ENCODE data around the gene CFAP221.

Gene CFAP221

GRCh38 chr2:119590873-119591272 is 46.6 kb downstream of the CFAP221 start:
- no peak for TF ChIP-seq CTCF (IDR thresholded peaks at IDR 0.05; ENCODE audit: control insufficient read depth, insufficient read depth, low read depth, low read length, missing control alignments)
- H3K4me3 ChIP-seq (ENCODE audit: control insufficient read depth, low read depth, low read length): no peak overlapping the region
- no peak for DNase-seq (ENCODE audit: low read depth)

DNA sequence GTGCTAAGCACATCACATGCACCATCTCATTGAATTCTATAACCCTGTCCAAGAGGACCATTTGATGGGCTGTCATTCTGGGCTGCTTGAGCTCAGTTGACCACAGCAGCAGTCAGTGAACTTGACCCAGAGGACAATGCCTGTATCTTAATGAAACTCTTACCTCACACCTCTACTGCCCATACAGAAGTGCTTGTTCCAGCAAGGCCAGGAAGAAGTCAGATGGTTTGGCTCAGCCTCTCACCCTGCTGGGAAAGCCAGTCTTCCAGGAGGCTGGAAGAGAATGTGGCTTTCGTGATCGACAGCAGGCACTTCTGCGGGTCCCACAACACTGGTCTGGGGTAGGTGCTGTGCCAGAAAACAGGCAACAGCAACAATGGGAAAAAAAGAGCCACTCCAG is 47.3 kb downstream of the CFAP221 start:
- H3K4me3 ChIP-seq (ENCODE audit: control insufficient read depth, low read depth, low read length): no peak overlapping the region
- DNase-seq (ENCODE audit: low read depth): no peak
- TF ChIP-seq CTCF (IDR thresholded peaks at IDR 0.05; ENCODE audit: control insufficient read depth, insufficient read depth, low read depth, low read length, missing control alignments): no peak

DNA sequence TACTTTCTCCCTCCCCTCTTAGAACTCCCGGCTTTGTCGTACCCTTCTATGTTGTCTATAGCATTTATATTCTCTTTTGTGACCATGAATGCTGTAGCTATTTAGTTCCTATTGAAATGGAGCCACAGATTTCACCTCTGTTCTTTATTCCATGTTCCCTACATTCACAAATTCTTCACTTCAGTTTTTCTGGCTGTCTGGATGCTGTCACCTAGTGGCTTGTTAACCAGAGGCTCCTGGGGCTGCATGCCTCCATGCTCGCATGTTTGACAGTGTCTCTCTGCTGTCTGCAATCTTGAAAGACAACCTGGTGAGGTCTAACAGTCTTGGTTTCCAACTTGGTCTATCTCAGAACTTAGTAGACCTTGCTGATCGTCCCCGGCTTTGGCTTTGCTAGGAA is 48.2 kb downstream of the CFAP221 start:
- H3K4me3 ChIP-seq (ENCODE audit: control insufficient read depth, low read depth, low read length): no peak overlapping the region
- no peak for TF ChIP-seq CTCF (IDR thresholded peaks at IDR 0.05; ENCODE audit: control insufficient read depth, insufficient read depth, low read depth, low read length, missing control alignments)
- DNase-seq (ENCODE audit: low read depth): no peak

GRCh38 chr2:119596638-119597037 is 52.4 kb downstream of the CFAP221 start:
- TF ChIP-seq CTCF (IDR thresholded peaks at IDR 0.05; ENCODE audit: control insufficient read depth, insufficient read depth, low read depth, low read length, missing control alignments): no peak

DNA sequence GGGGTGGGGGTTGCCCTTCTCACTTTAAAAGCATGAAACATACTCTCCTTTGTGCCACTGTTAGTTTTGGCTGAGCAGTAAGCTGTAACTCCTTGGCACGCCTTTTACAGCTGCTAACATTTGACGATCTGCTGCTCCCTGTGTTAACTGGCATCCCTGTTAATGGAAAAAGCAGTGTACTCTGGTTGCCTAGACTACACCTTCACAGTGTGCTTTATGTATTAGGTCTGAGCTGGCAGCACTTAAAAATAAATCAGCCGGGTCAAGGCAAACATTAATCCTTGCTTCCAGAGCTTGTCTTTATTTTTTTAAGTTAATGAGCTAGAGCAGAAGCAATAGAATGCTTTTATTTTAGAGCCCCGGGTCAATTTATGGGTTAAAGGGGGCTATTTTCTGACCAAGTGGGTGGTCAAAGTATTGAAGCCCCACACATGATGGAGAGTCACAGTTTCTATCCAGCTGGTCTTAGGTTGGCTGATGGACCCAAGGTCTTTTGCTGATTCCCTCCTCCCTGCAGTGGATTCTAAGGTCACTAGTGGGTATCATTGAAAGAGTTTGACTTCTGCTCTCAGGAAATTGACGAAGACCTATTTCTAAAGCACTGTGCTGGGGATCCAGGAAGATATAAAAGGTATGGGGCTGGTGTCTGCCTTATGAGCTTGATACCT is 54.5 kb downstream of the CFAP221 start:
- no peak for DNase-seq (ENCODE audit: low read depth)
- H3K4me3 ChIP-seq (ENCODE audit: control insufficient read depth, low read depth, low read length): no peak overlapping the region
- no peak for TF ChIP-seq CTCF (IDR thresholded peaks at IDR 0.05; ENCODE audit: control insufficient read depth, insufficient read depth, low read depth, low read length, missing control alignments)

More at GRCh38 chr2:119596638-119597037, 52.4 kb downstream of the CFAP221 start:
- no peak overlapping the region for H3K4me3 ChIP-seq (ENCODE audit: control insufficient read depth, low read depth, low read length)
- no peak for DNase-seq (ENCODE audit: low read depth)

GRCh38 chr2:119599384-119599783 is 55.1 kb downstream of the CFAP221 start:
- no peak for TF ChIP-seq CTCF (IDR thresholded peaks at IDR 0.05; ENCODE audit: control insufficient read depth, insufficient read depth, low read depth, low read length, missing control alignments)
- H3K4me3 ChIP-seq (ENCODE audit: control insufficient read depth, low read depth, low read length): no peak overlapping the region
- DNase-seq (ENCODE audit: low read depth): no peak

All from AG09309 (cell line).